Stimulated activated CD8-positive, alpha-beta memory T cell treated with anti-CD3 and anti-CD28 coated beads, Interleukin-15, amount 100 ng/mL, for 24 hours (primary cell): Measurements from ENCODE around the gene ST14.

Source experiments
- DNase-seq: peaks from one replicate; pipeline ENCODE4 v3.0.0-alpha.2; 2020; ENCODE audit warnings: low read depth

ST14 gene

GRCh38 chr11:130136107-130136506 is 23.5 kb upstream of the ST14 start:
- DNase-seq: no peak

DNA sequence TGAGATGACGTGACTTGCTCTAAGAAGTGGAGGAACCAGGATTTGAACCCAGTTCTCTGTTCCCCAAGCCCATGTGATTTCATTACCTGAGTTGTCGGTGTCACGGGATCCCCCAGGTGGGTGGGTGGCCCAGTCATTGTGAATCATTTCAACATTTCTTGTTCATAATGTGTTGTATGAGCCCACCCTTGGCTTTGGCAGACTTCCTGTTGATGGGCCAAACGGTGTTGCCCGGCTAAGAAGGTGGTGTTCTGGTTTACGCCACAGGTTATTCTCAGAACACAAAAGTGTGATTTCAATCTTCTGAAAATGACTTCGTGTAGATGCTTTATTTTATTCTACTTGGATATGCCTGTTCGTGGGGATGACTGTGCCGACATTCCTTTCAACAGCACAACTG is 21.6 kb upstream of the ST14 start:
- DNase-seq: no peak

DNA sequence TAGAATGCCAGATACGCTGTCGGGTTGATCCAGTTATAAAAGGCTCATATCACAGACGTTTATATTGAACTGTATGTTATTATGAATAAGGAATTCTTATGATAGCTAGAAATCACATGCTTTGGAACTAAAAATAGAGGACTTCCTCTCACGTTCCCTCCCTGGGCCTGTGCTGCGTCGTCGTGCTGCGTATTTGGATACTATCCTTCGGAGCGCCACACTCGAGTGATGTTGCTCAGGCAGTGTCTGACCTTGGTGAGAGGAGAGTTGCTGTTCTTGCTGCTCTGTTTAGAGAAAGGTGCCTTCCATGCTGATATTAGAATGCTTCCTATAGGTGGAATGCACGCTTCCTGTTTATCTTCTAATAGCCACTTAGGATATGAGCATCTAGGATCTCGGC is 20.2 kb upstream of the ST14 start:
- DNase-seq: no peak

- no peak for DNase-seq
Measured at GRCh38 chr11:130141561-130142341, 17.8 kb upstream of the ST14 start.

GRCh38 chr11:130144141-130144540 is 15.4 kb upstream of the ST14 start:
- DNase-seq: no peak

GRCh38 chr11:130144861-130145281 is 14.7 kb upstream of the ST14 start:
- no peak for DNase-seq

- DNase-seq: no peak
Measured at GRCh38 chr11:130145311-130145812, 14.2 kb upstream of the ST14 start.

DNA sequence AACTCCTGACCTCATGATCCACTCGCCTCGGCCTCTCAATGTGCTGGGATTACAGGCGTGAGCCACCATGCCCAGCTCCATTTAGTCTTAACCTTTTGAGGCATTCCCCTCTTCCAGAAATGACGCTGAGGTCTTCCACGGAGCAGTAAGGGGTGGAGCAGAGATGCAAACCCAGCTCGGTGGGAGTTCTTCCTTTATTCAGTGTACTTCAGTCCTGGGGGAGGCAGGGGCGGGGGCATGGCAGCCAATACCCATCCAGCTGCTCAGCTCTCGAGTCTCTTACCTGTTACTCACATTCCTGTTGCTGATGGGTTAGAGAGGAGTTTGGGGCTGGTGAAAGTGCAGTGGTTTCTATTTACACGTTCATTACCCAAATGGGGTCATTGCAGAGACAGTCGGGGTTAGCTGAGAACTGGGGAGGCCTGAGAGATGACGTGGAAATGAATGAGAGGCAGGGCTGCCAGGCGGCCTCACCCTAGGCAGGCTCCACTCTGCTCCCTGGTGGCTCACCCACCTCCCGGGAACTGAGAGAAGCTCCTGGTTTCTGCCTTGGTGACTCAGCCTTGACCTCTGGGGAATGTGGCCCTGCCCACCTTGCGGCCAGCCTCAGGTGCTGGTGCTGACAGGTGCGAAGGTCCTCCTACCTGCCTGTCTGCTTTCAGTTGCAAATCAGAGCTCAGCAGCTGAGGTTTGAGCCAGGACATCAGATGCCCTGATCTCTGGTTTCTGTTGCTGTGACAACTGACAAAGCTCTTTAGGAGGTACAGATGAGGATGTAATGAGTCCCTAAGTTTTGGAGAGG is 13.4 kb upstream of the ST14 start:
- DNase-seq: no peak

DNA sequence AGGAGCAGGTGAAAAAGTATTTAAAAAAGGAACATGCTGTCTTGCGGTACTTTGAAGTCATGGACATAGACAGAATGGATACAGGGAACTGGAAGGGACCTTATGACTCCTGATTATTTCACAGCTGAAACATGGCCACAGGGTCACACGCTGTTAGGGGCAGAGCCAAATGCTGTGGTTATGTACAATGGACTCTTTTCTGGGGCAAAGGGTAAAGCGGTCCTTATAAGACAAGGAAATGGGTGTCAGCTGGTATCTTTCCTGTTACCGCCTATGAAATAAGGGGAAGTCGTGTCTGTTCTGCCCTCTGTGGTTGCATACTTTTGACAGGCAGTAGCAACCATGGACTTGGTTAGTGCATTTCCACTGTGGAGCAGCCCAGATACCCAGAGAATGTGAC is 12.8 kb upstream of the ST14 start:
- no peak for DNase-seq

GRCh38 chr11:130148796-130149326 is 10.7 kb upstream of the ST14 start:
- DNase-seq: no peak

DNA sequence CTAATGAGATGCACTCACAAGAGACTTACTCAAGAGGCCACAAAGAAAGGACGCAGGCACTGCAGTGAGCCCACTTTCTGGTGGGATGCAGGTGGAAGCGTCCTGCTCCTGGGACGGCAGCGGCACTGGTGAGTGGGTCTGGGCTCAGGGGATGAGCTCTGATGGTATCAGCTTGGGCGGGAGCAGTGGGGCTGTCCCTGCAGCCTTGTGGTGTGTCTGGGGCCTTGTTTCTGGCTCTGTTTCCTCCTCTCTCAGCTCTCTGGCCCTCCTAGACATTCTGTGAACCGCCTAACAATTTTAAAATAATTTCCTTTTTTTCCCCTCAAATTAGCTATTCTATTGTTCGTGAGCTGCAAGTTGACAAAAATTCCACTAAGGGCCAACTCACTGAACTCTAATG is 8.8 kb upstream of the ST14 start:
- DNase-seq: no peak

DNA sequence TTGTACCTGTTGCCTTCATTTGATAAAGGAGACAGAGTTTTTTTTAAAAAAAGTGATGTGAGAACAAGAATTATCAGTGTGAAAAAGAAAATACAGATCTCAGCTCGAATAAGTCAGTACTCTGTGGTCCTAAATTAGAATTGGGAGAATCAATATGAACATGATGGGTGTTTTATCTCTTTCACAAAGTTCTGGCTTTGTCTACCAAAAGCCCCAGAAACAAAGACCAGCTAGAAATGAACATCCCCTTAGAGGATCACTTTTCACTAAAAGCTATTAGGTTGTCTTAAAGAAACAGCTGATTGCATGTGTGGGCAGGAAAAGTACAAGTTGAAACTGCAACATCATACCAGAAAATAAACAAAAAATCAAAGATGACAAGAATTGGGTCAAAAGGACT is 8.4 kb upstream of the ST14 start:
- DNase-seq: no peak

DNA sequence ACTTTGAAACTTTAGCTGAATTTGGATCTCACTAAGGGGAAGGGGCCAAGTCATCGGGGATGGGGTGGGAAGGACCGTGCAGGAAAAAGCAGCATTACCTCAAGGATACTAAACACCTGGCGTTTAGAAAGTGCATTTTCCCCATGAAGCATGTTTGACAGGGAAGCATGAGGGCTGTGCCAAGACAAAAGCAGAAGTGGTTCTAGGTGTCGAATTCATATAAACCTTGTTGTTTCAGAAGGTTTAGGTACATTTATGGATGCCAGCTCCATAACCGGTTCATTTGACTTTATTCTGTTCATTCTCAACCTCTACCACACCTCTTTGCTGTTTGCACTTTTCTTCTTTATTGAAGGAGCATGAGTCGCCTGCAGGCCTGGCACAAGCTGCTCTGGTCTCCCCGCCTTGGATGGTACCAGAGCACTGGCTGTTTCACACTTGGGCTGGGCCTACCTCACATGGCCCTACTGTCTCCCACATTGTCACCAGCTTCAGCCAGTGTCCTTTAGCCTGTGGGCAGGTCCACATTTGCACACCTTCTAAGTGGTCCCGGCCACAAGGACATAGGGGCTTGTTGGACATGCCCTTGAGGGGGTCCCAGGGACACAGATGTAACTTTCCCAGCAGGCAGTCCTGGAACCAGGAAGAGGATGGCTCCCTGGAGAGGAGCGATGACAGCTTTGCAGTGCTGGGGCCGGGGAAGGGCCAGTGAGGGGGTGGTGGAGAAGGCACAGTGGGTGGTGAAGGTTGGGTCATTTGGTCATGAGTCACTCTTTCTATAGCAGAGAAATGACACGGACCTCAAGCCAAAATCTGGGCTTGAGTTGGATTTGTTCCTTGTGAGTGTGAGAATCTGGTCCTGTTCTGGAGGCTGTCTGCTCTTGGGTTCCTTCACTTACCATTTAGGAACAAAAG is 3.2 kb upstream of the ST14 start:
- DNase-seq: no peak

GRCh38 chr11:130157101-130157500 is 2.5 kb upstream of the ST14 start:
- DNase-seq: no peak

GRCh38 chr11:130157840-130158239 is 1.7 kb upstream of the ST14 start:
- DNase-seq: no peak

DNA sequence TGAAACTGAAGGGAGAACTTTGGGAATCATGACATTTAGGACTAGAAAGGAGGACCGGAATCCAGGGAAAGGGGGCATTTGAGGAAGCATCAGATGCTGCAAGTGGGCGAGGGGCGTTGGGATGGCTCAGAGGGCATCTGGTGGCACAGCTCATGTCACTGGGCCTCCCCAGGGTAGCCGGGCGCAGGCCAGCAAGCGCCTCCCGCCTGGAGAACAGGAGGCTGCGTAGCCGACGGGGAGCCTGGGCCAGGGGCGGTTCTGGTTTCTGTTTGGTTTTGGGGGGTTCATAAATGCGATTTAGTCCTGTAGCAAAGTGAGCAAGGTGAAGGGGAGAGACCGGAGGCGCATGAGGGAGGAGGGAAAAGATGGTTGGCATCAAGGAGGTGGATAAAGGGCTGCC is 443 bp upstream of the ST14 start:
- DNase-seq: no peak

- no peak for DNase-seq
Measured at GRCh38 chr11:130160498-130161155, 1.0 kb downstream of the ST14 start.

DNA sequence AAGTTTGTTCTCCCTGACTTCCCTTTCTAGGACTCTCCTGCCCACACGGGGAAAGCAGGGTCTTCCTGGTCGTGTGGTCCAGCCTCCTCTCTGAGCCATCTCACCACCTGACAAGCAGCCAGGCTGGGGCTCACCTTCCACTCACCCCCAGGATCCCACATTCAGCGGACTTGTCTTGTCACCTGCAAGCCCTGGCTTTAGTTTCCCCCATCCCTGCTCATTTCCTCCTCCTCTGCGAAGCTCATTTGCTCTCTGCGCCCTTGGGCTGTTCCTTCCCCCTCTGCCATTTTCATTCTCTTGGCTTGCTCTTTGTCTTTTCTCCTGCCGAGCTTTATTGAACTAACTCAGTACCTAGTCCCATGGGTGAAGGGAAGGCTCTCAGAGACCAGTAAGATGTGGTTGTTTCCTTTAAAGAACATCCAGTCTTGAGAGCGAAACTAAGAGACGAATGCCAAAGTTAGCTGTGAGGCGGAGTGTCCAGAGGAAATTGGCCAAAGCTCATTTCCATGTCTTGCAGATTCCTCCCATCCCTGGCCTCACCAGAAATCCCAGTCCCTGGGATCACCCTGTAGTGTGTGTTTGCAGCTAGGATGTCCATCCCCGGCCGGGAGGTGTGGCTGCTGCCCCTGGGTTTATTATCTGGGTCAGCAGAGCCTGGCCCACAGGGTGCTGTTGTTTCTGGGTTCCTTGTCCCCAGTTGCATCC is 2.0 kb downstream of the ST14 start:
- no peak for DNase-seq

DNA sequence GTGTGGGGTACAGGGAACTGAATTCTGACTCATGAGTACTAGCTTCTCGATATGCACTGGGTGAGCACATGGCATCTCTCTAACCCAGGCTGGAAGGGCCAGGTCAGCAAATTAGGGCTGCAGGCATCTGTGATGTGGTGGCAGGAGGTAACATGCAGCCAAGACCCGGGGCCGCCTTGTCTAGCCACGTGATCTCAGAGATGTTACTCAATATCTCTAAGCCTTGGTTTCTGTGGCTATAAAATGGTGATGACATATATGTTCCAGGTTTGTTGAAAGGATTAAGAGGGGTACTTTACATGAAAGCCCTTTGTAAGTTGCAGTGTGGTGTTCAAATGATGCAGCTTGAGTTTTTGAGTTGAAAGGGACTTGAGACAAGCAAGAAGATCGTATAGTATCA is 3.2 kb downstream of the ST14 start:
- no peak for DNase-seq

GRCh38 chr11:130163346-130164220 is 4.0 kb downstream of the ST14 start:
- DNase-seq: no peak
